H1 (cell line): ENCODE results near the gene UGT1A10. TPM values are rescaled to one million over a fixed set of nuclear protein-coding genes. Genes with fewer than 3 reads are reported as not detected.

ENCODE experiments used
- CTCF ChIA-PET: fragments of 300-600 bp; sonication (Branson Sonifier 250); formaldehyde crosslinking; loops from one replicate; lab custom pipeline; 2021; ENCODE audit not compliant: partially characterized antibody; lab: Charles Lee
- POLR2A ChIA-PET: fragments of 300-600 bp; sonication (Branson Sonifier 250); formaldehyde crosslinking; loops from one replicate; lab custom pipeline; 2021; ENCODE audit warnings: inconsistent platforms; ENCODE audit not compliant: partially characterized antibody; lab: Charles Lee
- DNase-seq, 2 experiments: peaks; one replicate each; pipeline versions ENCODE4 v3.0.0 to v3.0.0-alpha.2; 2010 to 2022; ENCODE audit warnings: low spot score in 2 of 2, low read depth in 1 of 2, mixed read lengths in 1 of 2
- FAIRE-seq: peaks from 2 replicates; lab custom pipeline; 2011; peaks lifted over from hg19 to GRCh38; lab: Jason Lieb, UNC
- H2AFZ ChIP-seq: 2 replicates; pipeline ENCODE4 v1.8.1; 2012; ENCODE audit warnings: low read length, inconsistent platforms
- H2AK5ac ChIP-seq: 2 replicates; pipeline ENCODE4 v1.6.1; 2013; ENCODE audit warnings: low read depth, low read length
- H2BK120ac ChIP-seq: replicated peaks from 2 replicates; pipeline ENCODE3; 2013; ENCODE audit warnings: low read depth, low read length, inconsistent platforms
- H2BK12ac ChIP-seq: 2 replicates; pipeline ENCODE4 v1.6.1; 2013; ENCODE audit warnings: low read depth, low read length
- H2BK15ac ChIP-seq: 2 replicates; pipeline ENCODE4 v1.6.1; 2013; ENCODE audit warnings: low read length
- H2BK20ac ChIP-seq: 2 replicates; pipeline ENCODE4 v1.6.1; 2013; ENCODE audit warnings: low read length
- H2BK5ac ChIP-seq: 2 replicates; pipeline ENCODE4 v1.6.1; 2013; ENCODE audit warnings: low read depth, low read length
- H3K14ac ChIP-seq: 2 replicates; pipeline ENCODE4 v1.6.1; 2013; ENCODE audit warnings: inconsistent platforms; ENCODE audit not compliant: insufficient read length
- H3K18ac ChIP-seq: 2 replicates; pipeline ENCODE4 v1.6.1; 2013; ENCODE audit warnings: low read length; ENCODE audit errors: extremely low read depth
- H3K23ac ChIP-seq: 2 replicates; pipeline ENCODE4 v1.6.1; 2013; ENCODE audit warnings: inconsistent platforms; ENCODE audit not compliant: insufficient read length
- H3K23me2 ChIP-seq: 2 replicates; pipeline ENCODE4 v1.6.1; 2013; ENCODE audit warnings: low read depth, low read length
- H3K27ac ChIP-seq: 2 replicates; pipeline ENCODE4 v1.6.1; 2011; ENCODE audit warnings: low read depth, low read length, inconsistent platforms
- H3K27me3 ChIP-seq, 4 experiments: replicated peaks in 1 of 4; 1 replicate in 1 of 4; 2 replicates in 3 of 4; pipeline versions ENCODE4 v1.6.1 to v1.8.1; 2011 to 2013; ENCODE audit warnings: low read length in 3 of 4, mild to moderate bottlenecking in 3 of 4, inconsistent platforms in 2 of 4, mixed read lengths in 2 of 4, moderate library complexity in 1 of 4; ENCODE audit not compliant: control insufficient read depth in 3 of 4, insufficient read depth in 3 of 4; ENCODE audit errors: extremely low read depth in 1 of 4
- H3K36me3 ChIP-seq, 4 experiments: 2 replicates each; pipeline versions ENCODE4 v1.6.1 to v1.8.1; 2011 to 2013; ENCODE audit warnings: mild to moderate bottlenecking in 4 of 4, low read length in 3 of 4, moderate library complexity in 2 of 4, control low read depth in 1 of 4, inconsistent platforms in 1 of 4; ENCODE audit not compliant: insufficient read depth in 4 of 4, control insufficient read depth in 2 of 4
- H3K4ac ChIP-seq: replicated peaks from 2 replicates; pipeline ENCODE3; 2013; ENCODE audit warnings: low read length, low read depth, mixed read lengths, inconsistent platforms; ENCODE audit not compliant: insufficient read length
- H3K4me1 ChIP-seq, 4 experiments: replicated peaks in 1 of 4; 1 replicate in 1 of 4; 2 replicates in 3 of 4; pipeline versions ENCODE4 v1.6.1 to v1.8.1; 2011 to 2013; ENCODE audit warnings: low read length in 3 of 4, inconsistent platforms in 2 of 4, mixed read lengths in 1 of 4; ENCODE audit not compliant: insufficient read depth in 4 of 4, control insufficient read depth in 3 of 4
- H3K4me2 ChIP-seq, 2 experiments: 2 replicates each; pipeline versions ENCODE4 v1.6.1 to v1.8.1; 2011 to 2013; ENCODE audit warnings: low read depth in 2 of 2, low read length in 2 of 2, control low read depth in 1 of 2, inconsistent platforms in 1 of 2, mild to moderate bottlenecking in 1 of 2; ENCODE audit not compliant: insufficient read depth in 1 of 2
- H3K4me3 ChIP-seq, 4 experiments: fragments of 200-600, 300-600 bp in 1 of 4; sonication (generic), shearing (Covaris generic), sonication (Bioruptor Twin) in 1 of 4; 2 replicates each; pipeline versions ENCODE4 v1.5.1 to v1.8.1; 2011 to 2016; ENCODE audit warnings: low read length in 4 of 4, low read depth in 3 of 4, control low read depth in 2 of 4, inconsistent platforms in 2 of 4, mild to moderate bottlenecking in 2 of 4, mixed read lengths in 1 of 4, moderate library complexity in 1 of 4; ENCODE audit not compliant: insufficient read depth in 2 of 4; ENCODE audit errors: extremely low read depth in 1 of 4
- H3K56ac ChIP-seq: replicated peaks from 2 replicates; pipeline ENCODE3; 2013; ENCODE audit warnings: low read depth, mild to moderate bottlenecking, mixed read lengths, low read length, inconsistent platforms; ENCODE audit not compliant: insufficient read length
- H3K79me1 ChIP-seq: 2 replicates; pipeline ENCODE4 v1.6.1; 2013; ENCODE audit warnings: low read depth, low read length, control low read depth
- H3K79me2 ChIP-seq, 2 experiments: 2 replicates each; pipeline versions ENCODE4 v1.6.1 to v1.8.1; 2012 to 2013; ENCODE audit warnings: low read length in 2 of 2, mild to moderate bottlenecking in 2 of 2, inconsistent platforms in 1 of 2; ENCODE audit not compliant: insufficient read depth in 2 of 2, control insufficient read depth in 1 of 2
- H3K9ac ChIP-seq, 4 experiments: replicated peaks in 1 of 4; 1 replicate in 1 of 4; 2 replicates in 3 of 4; pipeline versions ENCODE4 v1.6.1 to v1.8.1; 2011 to 2013; ENCODE audit warnings: low read depth in 3 of 4, low read length in 3 of 4, control low read depth in 2 of 4, mild to moderate bottlenecking in 2 of 4, moderate library complexity in 2 of 4, inconsistent platforms in 1 of 4; ENCODE audit errors: extremely low read depth in 1 of 4
- H3K9me3 ChIP-seq, 2 experiments: 2 replicates each; pipeline versions ENCODE4 v1.6.1 to v1.8.1; 2012 to 2013; ENCODE audit warnings: mild to moderate bottlenecking in 2 of 2, moderate library complexity in 2 of 2, control low read depth in 1 of 2, inconsistent platforms in 1 of 2, low read depth in 1 of 2, low read length in 1 of 2, mixed read lengths in 1 of 2; ENCODE audit not compliant: insufficient read depth in 2 of 2
- H4K20me1 ChIP-seq, 2 experiments: replicated peaks in 1 of 2; 2 replicates each; pipeline versions ENCODE3 to v1.8.1; 2011 to 2013; ENCODE audit warnings: inconsistent platforms in 2 of 2, low read length in 2 of 2, mild to moderate bottlenecking in 1 of 2; ENCODE audit not compliant: insufficient read depth in 2 of 2, control insufficient read depth in 1 of 2
- H4K5ac ChIP-seq: 2 replicates; pipeline ENCODE4 v1.6.1; 2013; ENCODE audit warnings: low read length, low read depth, mixed read lengths, inconsistent platforms; ENCODE audit not compliant: insufficient read length
- H4K8ac ChIP-seq: 2 replicates; pipeline ENCODE4 v1.8.0; 2013; ENCODE audit warnings: mild to moderate bottlenecking, moderate library complexity, low read length, inconsistent platforms; ENCODE audit not compliant: insufficient read depth; ENCODE audit errors: extremely low read depth
- H4K91ac ChIP-seq: replicated peaks from 2 replicates; pipeline ENCODE3; 2013; ENCODE audit warnings: low read length, mixed read lengths, inconsistent platforms; ENCODE audit not compliant: insufficient read length
- CBX8 ChIP-seq: fragments of 300-800, 300-1000 bp; sonication (generic); IDR thresholded peaks from 2 replicates; pipeline ENCODE4 v1.7.1; 2016; ENCODE audit warnings: low read depth, low read length, borderline replicate concordance
- CEBPB ChIP-seq: IDR thresholded peaks from 2 replicates; pipeline ENCODE4 v1.6.1; 2012; ENCODE audit warnings: low read depth, low read length
- EP300 ChIP-seq, 2 experiments: IDR thresholded peaks; 1 replicate in 1 of 2; 2 replicates in 1 of 2; pipeline ENCODE4 v1.6.1; 2011 to 2012; ENCODE audit warnings: low read depth in 2 of 2, low read length in 2 of 2, mild to moderate bottlenecking in 2 of 2, borderline replicate concordance in 1 of 2, inconsistent platforms in 1 of 2, moderate library complexity in 1 of 2
- GABPA ChIP-seq: IDR thresholded peaks from 2 replicates; pipeline ENCODE4 v1.6.1; 2011; ENCODE audit warnings: mild to moderate bottlenecking, low read length, moderate library complexity, borderline replicate concordance; ENCODE audit not compliant: insufficient read depth
- JUN ChIP-seq: IDR thresholded peaks from 2 replicates; pipeline ENCODE4 v1.6.1; 2011; ENCODE audit warnings: low read depth, mild to moderate bottlenecking, improper control_type of control experiment, low read length
- JUND ChIP-seq: IDR thresholded peaks from 2 replicates; pipeline ENCODE4 v1.6.1; 2011; ENCODE audit warnings: mild to moderate bottlenecking, improper control_type of control experiment, low read length
- MAFK ChIP-seq: IDR thresholded peaks from 2 replicates; pipeline ENCODE4 v1.6.1; 2012; ENCODE audit warnings: low read depth, mild to moderate bottlenecking, improper control_type of control experiment, low read length
- PHF8 ChIP-seq: fragments of 200-600 bp; sonication (generic); conservative IDR thresholded peaks from 2 replicates; pipeline ENCODE4 v1.7.1; 2012; ENCODE audit warnings: low read depth, mild to moderate bottlenecking, inconsistent platforms, low read length, moderate library complexity
- POU5F1 ChIP-seq: IDR thresholded peaks from 2 replicates; pipeline ENCODE4 v1.6.1; 2011; ENCODE audit warnings: low read depth, mild to moderate bottlenecking, low read length, moderate library complexity
- RNF2 ChIP-seq: fragments of 200-900, 300-1000 bp; sonication (generic); IDR thresholded peaks from 2 replicates; pipeline ENCODE4 v1.7.1; 2016; ENCODE audit warnings: borderline replicate concordance, low read depth, mild to moderate bottlenecking, antibody characterized with exemption, low read length; ENCODE audit not compliant: poor library complexity, severe bottlenecking; ENCODE audit errors: missing control alignments
- RXRA ChIP-seq: IDR thresholded peaks from 2 replicates; pipeline ENCODE4 v1.6.1; 2011; ENCODE audit warnings: low read depth, mild to moderate bottlenecking, low read length, moderate library complexity; ENCODE audit not compliant: insufficient read depth
- SP4 ChIP-seq: IDR thresholded peaks from 2 replicates; pipeline ENCODE4 v1.6.1; 2012; ENCODE audit warnings: low read length, inconsistent platforms
- TEAD4 ChIP-seq: IDR thresholded peaks from 2 replicates; pipeline ENCODE4 v1.6.1; 2012; ENCODE audit warnings: low read depth, low read length, inconsistent platforms, mixed read lengths
- WGBS, 2 experiments: shearing (Covaris generic) in 1 of 2; methylation state at CpG; one replicate each; pipeline versions ENCODE4 v1.1.6 to v1.1.7; 2013 to 2015; ENCODE audit warnings: low lambda C conversion rate in 2 of 2, mixed read lengths in 2 of 2, inconsistent platforms in 1 of 2, low coverage in 1 of 2, missing lambda C conversion rate in 1 of 2; ENCODE audit not compliant: insufficient replicate concordance in 2 of 2, insufficient coverage in 1 of 2, insufficient read length in 1 of 2; ENCODE audit errors: extremely low coverage in 1 of 2, missing lambda C conversion rate in 1 of 2; 5-methylcytosine and 5-hydroxymethylcytosine counted together
- polyA plus RNA-seq, 7 experiments: library from polyadenylated mRNA; depleted of rRNA in 3 of 7; stranded (reverse) in 5 of 7; unstranded in 2 of 7; fragments of >200 nt in 5 of 7; fragments of 200-250 nt in 2 of 7; gene quantifications; 1 replicate in 5 of 7; 2 replicates in 1 of 7; 4 replicates in 1 of 7; pipeline versions ENCODE4 v1.2.1 to v1.2.3, GENCODE V29; 2011 to 2013; ENCODE audit warnings: missing spikeins in 2 of 7, mixed read lengths in 2 of 7
- total RNA-seq: library from RNA; stranded (reverse); fragmentation: NEBNext Ultra II Directional; extraction: Animal tissue kit (Norgen Biotek cat#: 25700); gene quantifications from 2 replicates; pipeline ENCODE4 v1.2.1, GENCODE V29; 2021

The UGT1A10 gene
- total and polyA plus RNA-seq, 2 of the 8 experiments (the other 6 are each of a cell fraction or from before 2014, with no cell fraction given), result not detected

GRCh38 chr2:233745073-233745755 is 109.0 kb downstream of the UGT1A10 start:
- Histone ChIP-seq H2BK5ac (no peak overlapping the region), H3K56ac (no peak overlapping the region), H3K36me3 (no peaks in the 10 kb centered on the region), H3K18ac (no peak overlapping the region), H4K5ac (no peak overlapping the region), H3K4ac (no peak overlapping the region), H3K9ac (no peak overlapping the region), H2AFZ (no peak overlapping the region), H2BK20ac (no peak overlapping the region), H2BK12ac (no peak overlapping the region), H3K4me3 (no peak overlapping the region), H3K79me1 (no peaks in the 10 kb centered on the region), H2BK120ac (no peak overlapping the region), H3K79me2 (no peaks in the 10 kb centered on the region), H2BK15ac (no peak overlapping the region), H3K27ac (no peak overlapping the region), H3K9me3 (peaks cover 5 to 21% of the 10 kb centered on the region in 2 experiments; a peak in 2 of 4 replicates), H3K4me1 (no peaks in the 10 kb centered on the region), H4K8ac (no peak overlapping the region), H3K23me2 (no peaks in the 10 kb centered on the region), H4K20me1 (no peaks in the 10 kb centered on the region), H3K27me3 (no peaks in the 10 kb centered on the region), H3K4me2 (no peak overlapping the region), H3K23ac (no peak overlapping the region), H2AK5ac (no peak overlapping the region), H4K91ac (no peak overlapping the region), H3K14ac (no peak overlapping the region)
- DNase-seq, result no peak
- ChIA-PET CTCF (no interaction called here), POLR2A (no interaction called here)
- 81% methylated on average over 5 of the region's 5 CpGs; no CpG with 5 or more reads in 1 of the 2 experiments for WGBS, 2 experiments
- no peak for FAIRE-seq
- TF ChIP-seq PHF8 (no peak), POU5F1 (no peak), SP4 (no peak), EP300 (IDR thresholded peaks at IDR 0.05; ENCODE audit: borderline replicate concordance in 1 of 2, low read depth in 2 of 2, low read length in 2 of 2) (no peak), CBX8 (no peak), RNF2 (no peak), JUND (no peak), CEBPB (no peak), JUN (no peak), GABPA (no peak), TEAD4 (no peak), RXRA (no peak), MAFK (no peak)
